Measurements from ENCODE around the gene ACAP1.

DNA sequence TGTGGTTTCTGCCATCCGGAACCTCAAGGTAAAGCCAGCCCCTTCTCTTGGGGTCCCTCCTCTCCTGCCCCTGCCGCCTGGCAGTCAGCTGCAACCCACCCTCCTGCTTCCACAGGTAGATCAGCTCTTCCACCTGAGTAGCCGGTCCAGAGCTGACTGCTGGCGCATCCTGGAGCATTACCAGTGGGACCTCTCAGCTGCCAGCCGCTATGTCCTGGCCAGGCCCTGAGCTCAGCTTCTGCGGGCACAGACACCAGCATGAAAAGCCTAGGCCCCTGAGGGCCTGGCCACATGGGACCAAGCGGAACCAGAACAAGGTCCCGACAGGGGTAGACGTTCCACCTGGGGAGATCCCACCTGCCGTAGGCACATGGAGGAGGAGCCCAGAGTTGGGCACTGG is 52.5 kb downstream of the ACAP1 start:
- TF ChIP-seq POLR2A (IDR thresholded peaks at IDR 0.05) (no peak), POLR2AphosphoS5 (IDR thresholded peaks at IDR 0.05) (no peak)
- TF ChIP-seq, protein P1, sequence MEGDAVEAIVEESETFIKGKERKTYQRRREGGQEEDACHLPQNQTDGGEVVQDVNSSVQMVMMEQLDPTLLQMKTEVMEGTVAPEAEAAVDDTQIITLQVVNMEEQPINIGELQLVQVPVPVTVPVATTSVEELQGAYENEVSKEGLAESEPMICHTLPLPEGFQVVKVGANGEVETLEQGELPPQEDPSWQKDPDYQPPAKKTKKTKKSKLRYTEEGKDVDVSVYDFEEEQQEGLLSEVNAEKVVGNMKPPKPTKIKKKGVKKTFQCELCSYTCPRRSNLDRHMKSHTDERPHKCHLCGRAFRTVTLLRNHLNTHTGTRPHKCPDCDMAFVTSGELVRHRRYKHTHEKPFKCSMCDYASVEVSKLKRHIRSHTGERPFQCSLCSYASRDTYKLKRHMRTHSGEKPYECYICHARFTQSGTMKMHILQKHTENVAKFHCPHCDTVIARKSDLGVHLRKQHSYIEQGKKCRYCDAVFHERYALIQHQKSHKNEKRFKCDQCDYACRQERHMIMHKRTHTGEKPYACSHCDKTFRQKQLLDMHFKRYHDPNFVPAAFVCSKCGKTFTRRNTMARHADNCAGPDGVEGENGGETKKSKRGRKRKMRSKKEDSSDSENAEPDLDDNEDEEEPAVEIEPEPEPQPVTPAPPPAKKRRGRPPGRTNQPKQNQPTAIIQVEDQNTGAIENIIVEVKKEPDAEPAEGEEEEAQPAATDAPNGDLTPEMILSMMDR (IDR thresholded peaks at IDR 0.05) = no peak

Data from breast epithelium (tissue), 3 donors.